Measurements from ENCODE around the gene LRRC15. TPM values are rescaled to one million over a fixed set of nuclear protein-coding genes. Genes with fewer than 3 reads are reported as not detected.

Gene LRRC15
- polyA plus RNA-seq (ENCODE audit: insufficient read length): 0.10 TPM

DNA sequence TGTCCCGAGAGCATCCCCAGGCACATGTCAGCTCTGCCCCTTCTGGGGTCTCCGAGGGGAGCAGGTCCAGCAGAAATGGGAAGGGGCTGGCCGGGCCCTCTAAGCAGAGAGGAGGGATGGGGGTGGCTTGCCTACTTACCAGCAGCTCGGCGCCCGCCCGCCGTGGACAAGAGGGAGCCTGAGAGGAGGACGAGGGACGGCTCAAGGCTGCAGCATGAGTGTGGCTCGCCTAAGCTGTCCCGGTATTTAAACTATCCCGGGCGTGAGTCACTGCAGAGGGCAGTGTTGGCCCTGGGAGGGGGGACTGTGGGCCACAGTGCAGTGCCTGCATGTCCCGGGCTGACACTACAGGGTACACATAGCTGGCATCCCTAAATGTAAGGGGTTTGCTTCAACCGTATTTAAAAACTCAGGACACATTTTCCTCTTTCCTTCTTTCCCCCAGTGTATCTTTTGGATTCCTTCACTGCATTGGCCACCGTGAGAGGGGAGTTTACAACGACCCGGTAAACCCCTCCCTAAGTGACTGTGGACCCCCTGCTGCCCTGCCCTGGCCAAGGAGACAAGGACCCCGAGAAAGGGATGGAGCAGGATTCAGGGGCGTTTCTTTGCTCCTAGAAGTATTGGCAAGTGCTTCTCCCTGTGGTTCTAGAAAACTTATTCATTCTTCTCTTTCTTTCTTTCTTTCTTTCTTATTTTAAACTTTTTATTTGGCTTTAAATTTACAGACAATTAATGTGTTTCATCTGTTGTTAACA, at the start of gene LRRC15:
LRRC15 (minus strand) TSS at position 222 of the 758 bp plus-strand sequence. CDS start 8,700 bp downstream, outside the sequence.
- no peak for DNase-seq

DNA sequence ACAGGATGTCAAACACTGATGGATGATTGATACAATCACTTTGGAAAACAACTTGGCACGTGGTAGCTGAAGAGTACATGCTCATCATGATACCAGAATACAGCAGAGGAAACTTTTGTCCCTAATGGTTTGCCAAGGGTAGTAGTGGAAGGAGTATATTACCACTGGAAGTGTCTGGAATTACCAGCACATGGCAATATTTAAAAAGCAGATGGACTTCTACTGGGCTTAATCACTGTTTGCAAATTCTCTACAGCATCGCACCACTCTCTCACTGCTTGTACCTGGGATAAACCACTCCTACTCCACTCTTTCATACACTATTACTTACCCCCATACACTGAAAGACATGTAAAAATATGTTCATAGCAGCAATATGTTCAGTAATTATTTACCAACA, 49.1 kb upstream of the LRRC15 start:
- DNase-seq: no peak

DNA sequence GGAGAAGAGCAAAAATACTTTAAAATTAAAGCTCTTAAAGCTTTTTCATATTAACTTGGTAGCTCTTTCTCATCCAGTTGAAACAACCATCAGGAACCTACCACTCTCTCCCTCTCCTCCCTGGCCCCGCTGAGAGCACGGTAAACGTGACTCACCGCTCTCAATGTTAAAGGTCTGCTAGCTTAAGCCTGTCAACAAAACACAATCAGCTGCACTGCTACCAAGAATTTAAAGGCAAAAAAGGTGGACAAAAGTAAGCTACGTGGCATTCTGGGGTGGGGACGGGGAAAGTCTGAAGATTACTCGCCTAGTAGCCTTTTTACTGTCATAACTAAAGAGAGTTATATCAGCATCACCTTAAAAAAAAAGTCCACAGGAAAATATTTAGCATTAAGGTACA, 37.9 kb upstream of the LRRC15 start:
- no peak for DNase-seq

DNA sequence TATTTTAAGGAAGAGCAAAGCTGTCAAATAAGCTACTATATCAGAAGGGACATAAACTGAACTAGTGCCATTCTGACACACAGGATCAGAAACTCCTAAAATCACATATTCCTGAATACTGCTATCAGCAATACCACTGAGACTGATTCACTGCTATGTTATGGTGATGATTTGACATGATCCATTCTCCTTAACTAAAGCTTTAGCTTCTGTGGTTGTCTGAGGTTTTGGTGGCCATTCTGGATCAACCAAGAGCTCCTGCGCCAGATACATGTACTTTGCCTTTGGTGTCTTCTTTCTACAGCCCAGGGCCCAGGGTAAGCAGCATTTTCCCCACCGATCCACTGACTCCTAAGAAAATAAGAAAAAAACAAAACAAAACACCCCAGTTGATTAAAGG, 36.2 kb upstream of the LRRC15 start:
- no peak for DNase-seq

DNA sequence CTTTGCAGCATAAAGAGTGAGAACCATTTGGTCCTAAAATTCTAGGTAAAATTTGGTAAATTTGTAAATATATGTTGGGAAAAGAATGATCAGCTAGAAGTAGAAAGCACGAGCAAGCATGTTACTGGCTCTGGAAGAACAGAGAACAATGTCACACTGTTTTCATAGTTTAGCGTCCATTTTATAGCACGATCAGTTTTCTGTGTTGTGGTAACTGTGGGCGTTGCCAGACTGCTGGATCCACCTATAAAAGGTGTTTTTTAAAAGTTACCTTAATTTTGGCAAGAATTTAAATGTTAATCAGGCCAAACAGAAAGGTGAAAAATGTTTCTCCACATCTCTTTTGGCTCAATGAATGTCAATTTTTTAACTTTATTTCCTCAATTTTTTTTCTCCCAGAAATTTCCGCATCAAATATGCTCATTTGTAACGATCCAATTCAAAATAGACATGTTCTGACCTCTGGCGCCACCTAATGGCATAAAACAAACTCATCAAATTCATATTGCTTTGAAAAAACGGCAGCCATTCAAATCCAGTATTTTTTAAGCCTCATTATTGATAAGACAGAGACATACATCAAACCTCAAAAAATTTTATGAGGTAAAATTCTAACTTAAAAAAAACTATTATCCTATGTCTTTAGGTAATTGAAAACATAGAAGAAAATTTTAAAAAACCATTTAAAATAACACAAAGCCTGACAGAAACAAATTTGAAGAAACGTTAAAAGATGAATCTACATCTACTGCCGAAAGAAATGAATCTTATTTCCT, 35.0 kb upstream of the LRRC15 start:
- DNase-seq: peak; percentile 64

DNA sequence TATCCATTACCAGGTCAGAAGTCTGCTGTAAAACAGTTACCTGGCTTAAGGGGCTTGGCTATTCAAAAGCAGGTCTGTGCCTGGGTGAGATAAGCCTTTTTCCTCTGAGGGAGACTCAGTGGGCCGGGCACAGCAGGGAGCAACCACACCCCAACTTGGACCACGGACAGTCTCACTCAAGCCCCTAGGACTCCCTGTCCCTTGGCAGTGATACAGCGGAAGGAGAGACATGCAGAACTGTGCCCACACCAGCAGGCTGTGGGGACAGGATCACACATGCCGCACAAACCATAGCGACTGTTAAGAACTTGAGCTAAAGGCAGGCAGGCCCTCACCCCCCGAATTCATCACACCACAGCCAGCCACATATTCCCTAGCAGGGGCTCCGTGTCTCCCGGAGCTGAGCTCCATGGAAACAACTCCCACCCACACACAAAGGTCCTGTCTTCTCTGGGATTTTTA, 32.4 kb upstream of the LRRC15 start:
- no peak for DNase-seq

DNA sequence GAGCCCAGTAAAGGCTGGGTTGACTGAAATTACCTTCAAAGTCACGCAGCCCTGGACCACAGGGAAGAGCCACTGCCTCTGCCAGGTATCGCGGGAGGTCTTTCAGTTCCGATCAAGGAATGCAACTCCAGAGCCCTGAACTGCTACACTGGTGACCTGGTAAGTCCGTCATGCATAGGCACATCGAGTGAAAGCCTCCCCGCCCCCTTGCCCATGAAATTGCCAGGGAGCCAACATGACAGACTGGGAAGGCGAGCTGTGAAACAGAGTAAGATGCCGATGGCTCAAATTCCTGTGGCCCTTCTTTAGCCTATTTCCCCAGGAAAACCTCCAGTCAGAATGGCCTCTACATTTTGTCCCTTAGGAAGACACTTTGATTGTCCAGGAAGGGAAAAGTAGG, 31.8 kb upstream of the LRRC15 start:
- DNase-seq: no peak

DNA sequence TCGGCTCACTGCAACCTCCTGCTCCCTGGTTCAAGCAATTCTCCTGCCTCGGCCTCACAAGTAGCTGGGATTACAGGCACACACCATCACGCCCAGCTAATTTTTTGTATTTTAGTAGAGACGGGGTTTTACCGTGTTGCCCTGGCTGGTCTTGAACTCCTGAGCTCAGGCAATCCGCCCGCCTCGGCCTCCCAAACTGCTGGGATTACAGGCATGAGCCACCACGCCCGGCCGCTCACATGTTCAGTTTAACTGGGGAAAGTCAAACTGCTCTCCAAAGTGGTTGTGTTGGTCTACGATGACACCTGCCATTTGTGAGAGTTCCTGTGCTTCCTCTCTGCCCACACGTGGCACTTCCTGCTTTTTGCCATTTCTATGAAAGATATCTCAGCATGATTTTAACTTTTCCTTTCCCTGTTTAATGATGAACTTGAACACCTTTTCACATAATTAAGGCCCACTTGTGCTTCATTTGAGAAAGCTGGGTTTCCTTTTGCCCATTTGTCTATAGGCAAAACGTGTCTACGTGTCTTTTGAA, 30.4 kb upstream of the LRRC15 start:
- no peak for DNase-seq

DNA sequence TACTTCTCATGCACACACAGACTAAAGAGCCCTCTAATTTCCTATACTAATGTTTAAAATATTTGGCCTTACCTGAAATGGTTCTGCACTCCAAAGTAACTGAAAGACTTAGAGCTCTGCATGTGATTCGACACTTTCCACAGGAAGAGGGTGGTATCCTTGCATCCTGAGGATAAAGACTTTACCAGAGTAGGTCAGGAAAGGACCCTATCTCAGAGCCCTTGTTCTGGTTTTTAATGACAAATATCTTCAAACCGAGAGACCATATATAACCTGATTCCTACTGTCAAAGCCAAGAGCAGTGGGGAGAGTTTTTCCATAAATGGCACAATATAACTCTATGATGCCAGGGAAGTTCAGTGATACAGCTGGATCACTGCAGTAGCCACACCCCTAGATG, 29.6 kb upstream of the LRRC15 start, which contains the start of gene GP5:
GP5 (minus strand) TSS at position 101 of the 400 bp plus-strand sequence. CDS start 984 bp downstream, outside the sequence.
- DNase-seq: no peak

DNA sequence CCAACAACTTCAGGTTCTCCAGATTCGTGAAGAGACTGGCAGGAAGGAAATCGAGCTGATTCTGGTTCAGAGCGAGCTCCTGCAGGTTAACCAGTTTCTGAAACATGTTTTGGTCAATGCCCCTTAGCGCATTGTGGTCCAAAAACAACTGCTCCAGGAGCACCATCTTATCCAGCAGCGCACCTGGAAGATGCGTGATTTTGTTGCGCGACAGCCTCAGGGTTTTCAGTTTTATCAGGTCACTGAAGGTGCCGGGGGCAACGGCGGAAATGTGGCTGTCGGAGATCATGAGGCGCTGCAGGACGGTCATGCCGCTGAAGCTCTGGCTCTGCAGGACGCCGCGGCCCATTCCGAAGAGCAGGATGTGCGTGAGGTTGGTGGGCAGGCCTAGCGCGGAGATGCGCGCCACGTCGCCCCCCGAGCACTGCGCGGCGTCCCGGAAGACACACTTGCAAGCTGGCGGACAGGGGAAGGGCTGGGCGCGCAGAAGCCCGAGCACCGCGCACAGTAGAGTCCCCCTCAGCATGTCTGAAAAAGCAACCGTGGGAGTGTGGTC, 28.3 kb upstream of the LRRC15 start:
- peak; percentile 42 for DNase-seq

DNA sequence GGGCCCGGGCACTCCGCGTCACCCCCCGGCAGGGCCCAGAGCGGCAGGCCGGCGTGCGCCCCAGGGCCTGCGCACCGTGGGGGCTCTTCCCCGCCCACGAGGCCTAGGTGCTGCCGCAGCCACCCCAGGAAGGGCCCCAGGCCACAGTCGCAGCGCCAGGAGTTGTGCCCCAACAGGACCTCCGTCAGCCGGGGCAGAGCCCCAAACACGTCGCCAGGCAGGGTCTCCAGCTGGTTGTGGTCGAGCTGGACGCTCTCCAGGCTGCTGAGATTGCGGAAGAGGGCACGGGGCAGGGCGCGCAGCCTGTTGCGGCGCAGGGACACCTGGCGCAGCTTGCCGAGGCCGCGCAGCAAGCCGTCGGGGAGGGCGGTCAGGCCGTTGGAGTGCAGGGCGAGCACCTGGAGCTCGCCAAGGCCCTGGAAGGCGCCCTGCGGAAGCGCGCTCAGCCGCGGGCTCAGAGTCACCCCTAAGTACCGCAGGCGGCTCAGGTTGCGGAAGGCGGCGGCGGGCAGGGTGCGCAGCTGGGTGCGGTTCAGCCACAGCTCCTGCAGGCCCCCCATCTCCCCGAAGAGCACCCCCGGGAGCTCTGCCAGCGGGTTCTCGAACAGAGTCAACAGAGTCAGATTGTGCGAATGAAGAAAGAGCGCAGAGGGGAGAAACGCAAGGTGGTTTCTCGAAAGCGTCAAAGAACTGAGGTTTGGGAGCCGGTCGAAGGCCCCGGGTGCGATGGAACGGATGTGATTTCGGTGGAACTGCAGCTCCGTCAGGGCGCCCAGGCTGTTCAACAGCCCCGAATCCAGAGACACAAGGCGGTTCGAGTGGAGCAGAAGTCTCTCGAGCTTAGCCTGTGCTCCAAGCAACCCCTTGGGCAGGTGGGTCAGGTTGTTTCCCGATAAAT, 27.6 kb upstream of the LRRC15 start:
- DNase-seq: peak; percentile 27

DNA sequence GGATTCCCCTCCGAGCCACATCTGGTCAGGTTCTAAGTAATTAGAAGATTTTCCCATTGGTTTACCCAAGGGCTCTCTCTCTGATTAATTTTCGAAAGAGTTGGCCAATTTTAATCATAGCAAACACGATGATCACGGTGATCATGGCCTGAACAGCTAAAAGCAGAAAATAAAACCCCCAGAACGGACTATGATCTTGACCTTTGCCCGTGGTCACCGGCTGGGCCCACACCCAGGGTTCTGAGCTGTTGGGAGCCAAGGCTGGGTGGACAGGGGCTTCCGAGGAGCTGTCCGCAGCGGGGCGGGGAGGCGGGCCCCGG, 27.0 kb upstream of the LRRC15 start:
- no peak for DNase-seq

DNA sequence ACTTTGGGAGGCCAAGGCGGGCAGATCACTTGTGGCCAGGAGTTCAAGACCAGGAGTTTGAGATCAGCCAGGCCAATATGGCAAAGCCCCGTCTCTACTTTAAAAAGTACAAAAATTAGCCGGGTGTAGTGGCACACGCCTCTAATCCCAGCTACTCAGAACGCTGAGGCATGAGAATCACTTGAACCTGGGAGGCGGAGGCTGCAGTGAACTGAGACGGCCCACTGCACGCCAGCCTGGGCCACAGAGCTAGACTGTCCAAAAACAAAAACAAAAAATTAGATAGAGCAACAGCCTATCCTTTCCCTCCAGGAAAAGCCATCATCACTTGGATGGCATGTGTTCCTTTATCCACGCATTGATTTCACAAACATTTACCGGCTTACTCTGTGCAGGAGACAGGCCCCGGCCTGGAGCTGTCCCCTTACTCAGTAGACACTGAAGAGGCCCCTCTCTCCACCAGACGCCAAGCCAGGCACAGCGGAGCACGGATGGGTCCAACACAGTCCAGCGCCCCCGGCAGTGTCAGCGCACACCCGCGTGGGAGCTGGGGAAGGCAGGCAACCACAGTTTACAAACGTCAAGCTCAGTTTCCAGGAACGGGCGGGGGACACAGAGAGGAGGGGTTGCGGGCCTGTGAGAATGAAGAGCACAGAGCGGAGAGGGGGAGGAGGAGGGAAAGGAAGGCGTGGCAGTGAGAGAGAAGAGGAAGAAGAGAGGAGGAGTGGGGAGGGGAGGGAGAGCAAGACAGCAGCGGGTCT, 26.4 kb upstream of the LRRC15 start:
- DNase-seq: peak; percentile 67

DNA sequence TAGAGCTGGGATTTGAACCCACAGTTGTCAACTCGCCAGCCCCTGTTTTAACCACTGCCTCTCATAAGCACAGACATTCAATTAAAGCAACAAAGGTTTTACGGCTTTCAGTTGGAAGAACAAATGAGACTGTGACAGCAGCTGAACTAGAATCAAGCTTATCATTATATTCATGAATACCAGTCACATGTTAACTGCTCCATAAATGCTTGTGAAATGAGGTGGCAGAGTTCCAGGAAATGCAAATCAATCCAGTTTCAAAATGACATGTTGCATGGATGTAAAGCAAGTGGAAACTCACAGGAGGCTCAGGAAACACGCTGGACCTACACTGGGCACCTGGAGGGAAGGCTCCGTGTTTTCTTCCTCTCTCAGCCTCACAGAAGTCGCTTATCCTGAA, 25.7 kb upstream of the LRRC15 start:
- DNase-seq: no peak

DNA sequence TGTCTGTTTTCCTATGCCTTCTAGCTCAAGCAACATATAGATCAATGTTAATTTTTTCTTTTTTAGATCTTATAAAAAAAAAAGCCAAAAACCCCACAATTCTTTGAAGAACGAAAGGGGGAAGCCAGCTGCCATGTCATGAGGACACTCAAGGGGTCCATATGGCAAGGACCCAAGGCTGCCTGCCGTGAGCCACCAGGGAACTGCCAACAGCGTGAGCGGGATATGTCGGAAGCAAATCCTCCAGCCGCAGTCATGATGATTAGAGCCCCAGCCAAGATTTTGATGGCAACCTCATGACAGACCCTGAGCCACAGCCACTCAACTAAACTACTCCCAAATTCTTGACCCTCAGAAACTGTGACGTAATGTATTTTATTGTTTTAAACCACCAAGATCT, 23.0 kb upstream of the LRRC15 start:
- no peak for DNase-seq

DNA sequence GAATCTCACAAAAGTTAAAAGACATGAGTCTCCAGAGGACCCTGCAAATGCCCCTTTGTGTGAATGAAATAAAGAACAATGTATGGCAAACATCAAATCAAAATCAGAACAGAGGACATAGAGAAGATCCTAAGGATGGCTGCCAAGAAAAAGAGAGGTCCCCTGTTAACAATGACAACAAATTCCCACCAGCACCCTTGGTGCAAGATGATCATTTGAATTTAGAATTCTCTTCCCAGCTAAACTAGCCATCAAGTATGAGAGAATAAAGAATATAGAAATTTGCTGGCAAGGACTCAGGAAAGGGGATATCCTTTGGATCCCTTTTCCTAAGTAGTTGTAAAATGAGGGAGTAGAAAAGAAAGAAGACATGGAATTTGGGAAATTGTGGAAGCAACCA, 21.3 kb upstream of the LRRC15 start:
- no peak for DNase-seq

DNA sequence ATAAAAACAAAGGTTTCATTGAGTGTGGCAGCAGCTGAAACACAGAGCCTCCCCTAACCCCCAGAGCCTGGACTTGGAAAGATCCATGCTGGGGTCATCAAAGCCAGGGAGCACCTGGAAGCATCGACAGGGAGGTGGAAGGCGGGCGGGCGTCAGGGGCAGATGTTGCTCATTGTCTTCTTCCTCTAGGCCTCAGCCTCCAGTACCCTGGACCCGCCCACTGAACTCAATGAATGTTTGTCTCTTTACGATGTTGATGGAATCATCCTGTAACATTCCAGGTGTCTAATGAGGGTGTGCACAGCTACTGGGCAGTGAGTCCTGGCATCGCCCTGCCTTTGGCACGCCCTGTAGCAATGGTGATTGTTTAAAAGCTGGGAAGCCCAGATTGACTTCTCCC, 19.7 kb upstream of the LRRC15 start:
- no peak for DNase-seq

DNA sequence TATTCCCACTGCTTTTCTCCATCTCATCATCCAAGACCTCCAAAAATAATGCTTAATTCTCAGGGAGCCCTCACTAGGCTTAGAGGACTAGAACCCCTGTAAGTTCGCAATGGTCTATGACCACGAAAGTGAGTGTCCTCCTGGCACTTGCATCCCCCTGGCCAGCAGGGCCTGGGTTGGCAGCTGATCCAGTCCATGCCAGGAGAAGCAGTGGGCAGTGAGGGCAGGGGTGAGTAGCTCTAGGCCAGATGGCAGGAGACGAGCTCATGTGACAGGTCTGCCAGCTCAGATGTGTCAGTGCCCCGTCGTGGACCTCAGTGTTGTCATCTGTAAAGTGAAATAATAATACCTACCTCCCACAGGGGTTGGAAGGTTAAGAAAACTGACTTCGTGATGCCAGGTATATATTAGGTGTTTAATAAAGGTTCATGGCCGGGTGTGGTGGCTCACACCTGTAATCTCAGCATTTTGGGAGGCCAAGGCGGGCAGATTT, 18.4 kb upstream of the LRRC15 start:
- no peak for DNase-seq

DNA sequence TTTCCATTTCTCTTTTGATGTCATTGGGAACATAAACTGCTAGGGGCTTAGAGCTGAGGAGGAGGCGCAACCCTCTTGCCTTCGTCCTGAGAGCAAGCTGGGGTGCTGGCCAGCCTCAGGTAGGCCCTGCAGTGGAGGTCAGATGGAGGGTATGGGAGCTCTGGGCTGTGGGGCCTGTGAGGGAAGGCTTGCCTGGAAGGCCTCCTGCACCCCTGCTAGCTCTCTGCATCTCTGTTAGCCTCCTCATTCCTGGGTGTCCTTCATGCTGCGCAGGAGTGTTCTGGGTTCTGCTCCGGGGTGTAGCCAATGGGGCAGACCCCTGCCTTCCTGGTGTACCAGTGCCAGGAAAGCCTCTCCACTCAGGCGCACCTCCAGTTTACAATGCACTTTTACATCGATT, 17.7 kb upstream of the LRRC15 start:
- no peak for DNase-seq

DNA sequence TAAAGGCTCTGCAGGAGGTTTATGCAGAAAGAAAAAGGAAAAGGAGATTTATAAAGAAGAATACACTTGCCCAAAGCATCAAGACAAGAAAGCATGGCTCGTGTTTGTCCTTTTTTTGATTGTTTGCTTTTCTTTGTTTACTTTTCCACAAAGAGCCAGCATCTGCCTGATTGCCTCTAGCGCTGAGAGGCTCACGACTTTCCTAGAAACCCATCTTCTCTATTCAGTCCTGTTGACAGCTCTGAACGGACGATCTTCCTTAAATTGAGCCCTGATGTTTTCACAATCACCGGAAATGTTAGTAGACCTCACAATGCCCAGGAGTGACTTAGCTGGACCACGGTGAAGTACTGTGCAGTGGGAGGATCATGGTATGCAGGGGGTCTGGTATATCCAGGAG, 17.1 kb upstream of the LRRC15 start:
- no peak for DNase-seq

DNA sequence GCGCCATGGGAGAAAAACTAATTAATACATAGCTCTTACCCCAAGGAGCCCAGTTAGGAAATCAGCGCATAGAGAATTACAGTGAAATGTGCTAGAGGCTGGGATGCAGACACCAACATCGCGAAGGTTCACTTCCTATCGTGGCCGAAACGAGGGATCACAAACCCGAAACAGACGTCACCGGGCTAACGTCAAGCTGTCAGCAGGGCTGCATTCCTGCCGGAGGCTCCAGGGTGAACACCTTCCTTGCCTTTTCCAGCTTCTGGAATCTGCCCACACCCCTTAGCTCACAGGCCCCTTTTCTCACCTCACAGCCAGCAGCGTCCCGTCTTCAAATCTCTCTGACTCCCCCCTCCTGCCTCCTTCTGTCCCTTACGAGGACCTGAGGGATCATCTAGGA, 16.5 kb upstream of the LRRC15 start:
- DNase-seq: no peak
